ENCODE measurements around the gene SRRT. TPM values are rescaled to one million over a fixed set of nuclear protein-coding genes. Genes with fewer than 3 reads are reported as not detected.

The SRRT gene
- polyA plus RNA-seq, 3 donors: 47.0 to 74.9 (median 57.4) TPM

DNA sequence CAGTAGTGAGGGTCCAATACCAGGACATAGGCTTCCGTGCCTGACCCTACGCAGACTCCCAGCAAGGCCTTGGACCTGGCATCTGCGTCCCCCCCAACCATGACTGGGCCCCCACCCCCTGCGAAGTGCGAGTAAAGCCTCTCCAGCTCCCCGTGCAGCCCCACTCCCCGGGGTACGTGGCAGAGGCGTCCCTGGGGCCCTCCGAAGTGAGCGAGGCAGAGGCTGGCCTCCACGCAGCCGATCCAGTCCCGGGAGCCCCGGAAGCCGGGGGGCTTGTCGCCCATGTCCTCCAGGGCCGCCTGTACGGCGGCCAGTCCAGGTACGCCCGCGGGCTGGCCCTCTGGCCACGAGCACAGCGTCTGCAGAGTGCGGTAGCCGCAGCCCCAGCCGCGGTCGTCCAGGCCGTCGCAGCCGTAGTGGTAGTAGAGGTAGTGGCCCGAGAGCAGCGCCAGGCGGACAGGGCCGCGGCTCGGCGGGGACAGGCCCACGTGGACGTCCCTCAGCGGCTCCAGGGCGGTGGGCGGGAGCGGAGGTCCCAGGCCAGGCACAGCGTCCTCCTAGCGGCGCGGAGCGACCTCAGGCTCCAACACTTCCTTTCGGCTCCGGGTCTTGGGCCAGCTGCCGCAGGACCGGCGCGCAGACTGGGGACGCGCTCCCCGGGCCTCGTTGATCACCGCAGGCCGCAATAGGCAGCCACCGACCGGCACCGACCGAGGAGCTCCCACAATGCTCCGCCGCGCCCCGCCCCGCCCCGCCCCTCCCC, 14.3 kb downstream of the SRRT start, which contains the start of gene UFSP1:
UFSP1 (minus strand) TSS at position 728 of the 763 bp plus-strand sequence; CDS start at position 284, 444 bp downstream.
- no peak within 1 kb of the TSS for H3K27ac ChIP-seq (ENCODE audit: low read depth, low read length)
- WGBS, 3 donors: 2 to 4% (median 4%) methylated on average over 68 to 73 of the region's 73 CpGs

DNA sequence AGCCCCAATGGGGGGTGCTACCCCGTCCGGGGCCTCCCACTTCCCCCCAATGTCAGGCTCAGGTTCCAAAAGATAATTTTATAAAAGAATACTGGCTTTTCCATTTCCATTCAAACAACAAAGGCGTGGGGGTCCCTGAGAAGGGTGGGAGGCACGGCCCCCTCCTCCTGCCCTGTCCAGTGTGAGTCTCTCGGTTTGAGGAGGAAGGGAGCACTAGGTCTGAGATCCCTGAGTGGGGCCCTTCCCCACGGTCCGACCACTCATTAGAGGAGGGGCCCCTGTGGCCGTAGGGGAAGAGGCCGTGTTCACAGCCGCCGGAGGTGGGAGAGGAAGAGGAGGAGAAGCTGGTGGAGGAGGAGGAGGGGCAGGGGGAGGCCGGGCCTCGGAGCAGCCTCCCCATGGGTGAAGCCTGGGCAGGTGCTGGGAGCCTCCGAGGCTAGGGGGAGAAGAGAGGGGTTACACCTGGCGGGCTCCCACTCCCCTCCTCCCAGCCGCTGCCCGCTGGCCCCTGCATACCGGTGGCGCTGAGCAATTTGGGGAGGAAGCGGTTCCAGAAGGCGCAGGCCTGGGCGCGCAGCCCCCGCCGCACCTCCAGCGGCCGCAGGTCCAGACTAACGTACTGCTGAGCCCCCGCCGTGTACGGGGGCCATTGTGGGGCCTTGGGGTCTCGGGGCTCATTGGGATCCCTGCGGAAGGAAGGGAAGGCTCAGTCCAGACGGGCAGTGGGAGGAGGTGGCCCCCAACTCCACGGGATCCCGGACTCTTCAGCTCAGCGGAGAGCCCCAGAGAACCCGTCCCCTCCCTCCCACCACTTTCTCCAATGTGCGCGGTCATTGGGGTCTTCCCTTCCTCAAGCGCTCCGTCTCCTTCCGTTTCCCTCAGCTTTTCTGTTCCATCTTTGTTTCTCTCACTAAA, 16.0 kb downstream of the SRRT start:
- WGBS, 3 donors: 18 to 27% (median 19%) methylated on average over 36 to 43 of the region's 43 CpGs
- no peak overlapping the region for H3K27ac ChIP-seq (ENCODE audit: low read depth, low read length)

DNA sequence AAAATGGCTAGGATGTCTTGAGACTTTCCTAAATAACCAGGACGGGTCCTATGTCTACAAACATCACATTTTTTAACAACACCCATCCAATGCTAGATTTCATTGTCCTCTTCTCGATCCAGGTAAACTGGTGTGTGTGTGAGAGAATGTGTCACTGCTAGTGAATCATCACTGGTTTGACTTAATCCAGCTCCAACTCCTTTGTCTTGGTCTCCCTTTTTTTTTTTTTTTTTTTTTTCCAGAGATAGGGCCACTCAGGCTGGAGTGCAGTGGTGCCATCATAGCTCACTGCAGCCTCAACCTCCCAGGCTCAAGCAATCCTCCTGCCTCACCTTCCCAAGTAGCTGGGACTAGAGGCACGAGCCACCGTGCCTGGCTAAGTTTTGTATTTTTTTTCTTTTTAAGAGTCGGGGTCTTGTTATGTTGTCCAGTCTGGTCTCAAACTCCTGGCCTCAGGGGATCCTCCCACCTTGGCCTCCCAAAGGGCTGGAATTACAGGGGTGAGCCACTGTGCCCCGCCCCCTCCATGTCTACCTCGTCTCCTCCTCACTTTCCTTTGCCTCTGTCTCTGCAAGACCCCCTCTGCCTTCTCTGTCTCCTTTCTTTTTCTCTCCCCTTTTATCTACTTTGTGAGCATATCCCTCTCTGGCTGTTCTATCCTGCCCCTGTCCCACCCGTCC, 16.8 kb downstream of the SRRT start:
- 74 to 76% (median 76%) methylated on average over 7 to 8 of the region's 8 CpGs for WGBS, 3 donors
- H3K27ac ChIP-seq (ENCODE audit: low read depth, low read length): no peak overlapping the region

DNA sequence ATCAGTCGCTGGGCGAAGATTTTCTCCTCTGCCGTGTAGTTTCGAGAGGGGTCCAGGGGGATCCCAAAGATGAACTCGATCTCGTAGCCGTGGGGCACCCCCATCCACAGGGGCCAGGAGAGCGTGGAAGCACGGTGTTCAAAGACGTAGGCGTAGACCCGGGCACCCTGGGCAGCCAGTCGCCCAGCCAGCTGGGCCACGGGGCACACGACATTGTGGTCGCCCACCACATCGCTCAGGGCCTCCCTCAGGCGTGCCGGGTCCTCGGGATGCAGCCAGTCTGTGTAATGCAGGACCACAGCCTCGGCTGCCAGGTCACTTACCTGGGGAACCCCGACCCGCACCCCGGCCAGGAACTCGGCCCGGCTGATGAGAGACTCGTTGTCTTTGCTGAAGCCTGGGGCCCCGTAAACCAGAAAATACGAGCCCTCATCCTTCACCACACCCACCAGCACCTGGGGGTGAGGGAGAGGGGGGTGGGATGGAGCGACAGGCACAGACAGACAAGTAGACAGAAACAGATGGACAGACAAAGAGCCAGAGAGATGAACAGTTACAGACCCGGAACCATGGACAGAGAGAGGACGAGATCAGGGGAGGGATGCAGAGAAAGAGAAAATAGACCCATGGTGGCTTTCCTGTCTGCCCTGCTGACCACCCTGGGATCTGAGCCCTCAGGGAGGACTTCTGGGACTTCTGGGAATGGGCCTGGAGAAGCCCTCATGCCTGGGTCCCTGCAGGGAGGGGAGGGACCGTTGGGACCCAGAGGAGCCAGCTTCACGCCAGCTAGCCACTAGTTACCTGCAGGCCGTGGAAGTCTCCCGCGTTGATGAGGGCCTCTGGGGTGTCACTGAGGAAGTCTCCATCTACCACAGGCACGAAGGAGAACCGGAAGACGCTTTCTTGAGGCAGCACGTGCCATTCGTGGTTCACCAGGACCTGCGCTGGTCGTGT, 17.7 kb downstream of the SRRT start:
- WGBS, 3 donors: 88 to 91% (median 89%) methylated on average over 44 of the region's 44 CpGs

DNA sequence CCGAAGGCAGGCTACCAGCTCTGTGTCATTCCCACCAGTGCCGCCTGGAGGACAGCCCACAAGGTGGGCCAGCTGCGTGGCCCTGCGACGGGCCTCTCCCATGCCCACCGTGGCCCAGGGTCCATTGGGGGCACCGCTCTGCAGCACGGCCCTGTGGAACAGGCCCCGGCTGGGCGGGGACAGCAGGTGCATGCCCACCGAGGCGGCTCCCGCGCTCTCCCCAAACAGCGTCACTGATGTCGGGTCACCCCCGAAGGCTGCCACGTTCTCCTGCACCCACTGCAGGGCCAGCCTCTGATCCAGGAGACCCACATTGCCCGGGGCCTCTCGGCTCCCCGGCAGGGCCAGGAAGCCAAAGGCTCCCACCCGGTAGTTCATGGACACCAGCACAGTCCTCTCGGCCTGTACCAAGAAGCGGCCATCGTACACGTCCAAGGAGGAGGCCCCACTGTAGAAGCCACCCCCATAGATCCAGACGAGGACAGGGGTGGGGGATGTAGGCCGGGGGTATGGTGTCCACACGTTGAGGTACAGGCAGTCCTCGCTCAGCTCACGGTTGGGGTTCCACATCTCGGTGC, 18.5 kb downstream of the SRRT start:
- H3K27ac ChIP-seq (ENCODE audit: low read depth, low read length): no peak overlapping the region
- WGBS, 3 donors: 90 to 91% (median 91%) methylated on average over 32 of the region's 32 CpGs

More for the DNA sequence above, 17.7 kb downstream of the SRRT start:
- H3K27ac ChIP-seq (ENCODE audit: low read depth, low read length): no peak overlapping the region

DNA sequence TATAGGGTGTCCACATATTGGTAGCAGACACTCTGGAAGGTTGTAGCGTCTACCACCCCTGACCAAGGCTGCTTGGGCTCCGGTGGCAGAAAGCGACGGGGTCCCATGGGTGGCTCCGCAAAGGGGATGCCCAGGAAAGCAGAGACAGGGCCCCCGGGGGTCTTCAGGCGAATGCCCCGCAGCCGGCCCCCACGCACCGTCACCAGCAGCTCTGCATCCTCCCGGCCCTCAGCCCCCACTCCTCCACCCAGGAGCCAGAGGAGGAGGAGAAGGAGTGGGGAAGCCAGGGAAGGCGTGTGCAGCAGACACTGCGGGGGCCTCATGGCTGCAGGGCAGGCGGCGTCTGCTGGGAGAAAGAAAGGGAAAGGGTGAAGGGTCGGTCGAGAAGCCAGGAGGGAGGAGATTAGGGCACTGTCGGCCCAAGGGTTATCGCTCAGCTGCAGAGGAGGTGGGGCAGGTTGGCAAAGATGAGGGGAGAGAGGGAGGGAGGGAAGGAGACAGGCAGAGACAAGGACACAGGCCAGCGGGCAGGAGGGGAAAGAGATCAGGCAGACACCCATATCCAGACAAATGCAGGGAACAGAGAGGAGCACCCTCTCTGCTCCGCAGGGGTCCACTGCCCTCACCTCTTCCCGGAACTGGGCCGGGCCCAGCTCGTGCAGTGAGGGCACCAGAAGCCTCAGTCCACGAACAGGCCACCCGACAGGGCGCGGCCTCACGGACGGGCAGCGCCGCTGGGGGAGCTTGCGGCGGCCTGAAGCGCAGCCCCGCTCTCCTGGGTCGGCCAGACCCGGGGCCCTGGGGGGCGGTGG, 19.2 kb downstream of the SRRT start:
- H3K27ac ChIP-seq (ENCODE audit: low read depth, low read length): no peak overlapping the region
- WGBS, 3 donors: 39 to 49% (median 44%) methylated on average over 30 to 40 of the region's 40 CpGs

DNA sequence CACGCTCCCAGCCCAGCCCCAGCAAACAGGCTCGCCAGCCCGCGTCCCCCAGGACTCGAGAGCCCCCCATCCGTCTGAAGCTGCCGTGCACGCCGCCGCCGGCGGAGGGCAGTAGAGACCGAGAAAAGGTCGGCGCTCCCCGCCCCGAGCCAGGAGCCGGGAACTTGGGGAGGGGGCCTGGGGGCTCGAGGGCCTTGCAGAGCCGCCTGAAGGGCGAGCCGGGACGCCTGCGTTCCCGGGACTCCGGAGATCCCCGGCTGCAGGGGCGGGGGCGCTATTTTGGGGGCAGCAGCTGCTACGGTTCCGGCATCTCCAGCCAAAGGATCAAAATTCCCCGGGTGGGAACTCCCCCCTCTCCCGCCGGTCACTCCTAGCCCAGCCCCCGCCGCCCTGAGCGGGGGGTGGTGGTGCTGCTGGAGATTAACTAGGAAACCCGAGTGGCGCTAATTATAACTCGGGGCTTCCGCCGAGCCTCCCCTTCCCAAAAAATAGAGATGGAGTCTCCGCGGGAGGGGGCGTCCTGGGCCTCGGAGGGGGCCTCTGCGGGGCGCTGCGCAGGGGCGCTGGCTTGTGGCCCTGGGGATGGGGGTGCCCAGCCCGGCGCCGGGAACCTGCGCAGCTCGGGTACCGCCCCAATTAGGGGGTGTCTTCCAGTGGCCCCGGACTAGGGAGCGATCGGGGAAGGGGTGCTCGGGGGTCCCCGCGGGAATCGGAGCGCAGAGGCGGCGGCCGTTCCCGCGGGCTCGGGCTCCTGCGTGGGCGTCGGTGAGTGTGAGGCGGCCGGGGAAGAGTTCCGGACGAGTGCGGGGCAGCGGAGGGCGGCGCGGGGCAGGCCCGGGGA, 20.2 kb downstream of the SRRT start:
- H3K27ac ChIP-seq (ENCODE audit: low read depth, low read length): no peak overlapping the region
- 1 to 2% (median 1%) methylated on average over 72 to 83 of the region's 83 CpGs for WGBS, 3 donors

DNA sequence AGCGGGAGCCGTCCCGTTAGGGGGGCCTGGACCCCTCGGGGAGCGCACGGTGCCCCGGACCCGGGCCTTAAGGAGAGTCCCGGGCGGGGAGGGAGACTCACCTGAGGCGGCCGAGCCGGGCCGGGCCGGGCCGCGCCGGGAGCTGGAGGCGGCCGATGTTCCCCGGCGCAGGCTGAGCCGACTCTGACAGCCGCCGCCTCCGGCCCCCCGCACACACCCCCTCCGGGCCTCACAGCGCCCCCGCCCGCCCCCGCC, 20.7 kb downstream of the SRRT start, which contains the start of gene ACHE:
ACHE (minus strand) TSS at position 188 of the 255 bp plus-strand sequence. CDS start 1,656 bp downstream, outside the sequence.
- WGBS, 3 donors: 0 to 1% (median 1%) methylated on average over 16 to 29 of the region's 32 CpGs
- no peak within 1 kb of the TSS for H3K27ac ChIP-seq (ENCODE audit: low read depth, low read length)

DNA sequence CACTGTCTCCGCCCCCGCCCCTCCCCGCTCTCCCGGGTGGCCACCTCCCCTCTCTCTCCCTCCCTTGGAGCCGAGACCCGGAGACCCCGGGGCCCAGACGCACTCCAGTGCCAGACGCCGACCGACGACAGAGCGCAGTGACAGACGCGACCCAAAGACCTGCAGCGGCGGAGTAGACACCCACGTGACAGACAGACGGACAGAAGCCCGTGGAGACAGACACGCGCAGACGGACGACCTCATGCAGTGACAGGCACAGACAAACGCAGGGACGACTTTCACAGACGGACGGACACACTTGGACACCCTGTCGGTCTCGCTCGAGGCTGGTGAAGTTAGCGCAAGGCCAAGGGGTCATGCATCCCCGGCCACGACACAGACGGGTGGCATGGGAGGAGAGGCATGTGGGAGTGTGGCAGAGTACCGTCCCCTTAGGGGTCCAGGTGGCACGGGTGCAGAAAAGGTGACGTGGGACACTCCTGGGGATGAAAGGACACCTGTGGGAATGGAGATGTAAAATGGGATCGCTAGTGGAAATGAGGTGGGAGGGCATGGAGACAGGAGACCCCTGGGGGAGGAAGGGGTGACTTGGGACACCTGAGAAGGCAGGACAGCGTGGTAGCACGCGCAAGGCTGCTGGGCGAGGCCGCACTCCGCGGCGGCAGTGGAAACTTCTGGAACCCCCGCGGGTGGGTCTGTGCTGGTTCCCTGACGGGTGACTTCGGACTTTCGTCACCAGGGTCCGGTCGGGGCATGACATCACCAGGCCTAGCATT, 21.2 kb downstream of the SRRT start:
- H3K27ac ChIP-seq (ENCODE audit: low read depth, low read length): no peak overlapping the region
- WGBS, 3 donors: 4 to 5% (median 5%) methylated on average over 50 to 54 of the region's 54 CpGs

DNA sequence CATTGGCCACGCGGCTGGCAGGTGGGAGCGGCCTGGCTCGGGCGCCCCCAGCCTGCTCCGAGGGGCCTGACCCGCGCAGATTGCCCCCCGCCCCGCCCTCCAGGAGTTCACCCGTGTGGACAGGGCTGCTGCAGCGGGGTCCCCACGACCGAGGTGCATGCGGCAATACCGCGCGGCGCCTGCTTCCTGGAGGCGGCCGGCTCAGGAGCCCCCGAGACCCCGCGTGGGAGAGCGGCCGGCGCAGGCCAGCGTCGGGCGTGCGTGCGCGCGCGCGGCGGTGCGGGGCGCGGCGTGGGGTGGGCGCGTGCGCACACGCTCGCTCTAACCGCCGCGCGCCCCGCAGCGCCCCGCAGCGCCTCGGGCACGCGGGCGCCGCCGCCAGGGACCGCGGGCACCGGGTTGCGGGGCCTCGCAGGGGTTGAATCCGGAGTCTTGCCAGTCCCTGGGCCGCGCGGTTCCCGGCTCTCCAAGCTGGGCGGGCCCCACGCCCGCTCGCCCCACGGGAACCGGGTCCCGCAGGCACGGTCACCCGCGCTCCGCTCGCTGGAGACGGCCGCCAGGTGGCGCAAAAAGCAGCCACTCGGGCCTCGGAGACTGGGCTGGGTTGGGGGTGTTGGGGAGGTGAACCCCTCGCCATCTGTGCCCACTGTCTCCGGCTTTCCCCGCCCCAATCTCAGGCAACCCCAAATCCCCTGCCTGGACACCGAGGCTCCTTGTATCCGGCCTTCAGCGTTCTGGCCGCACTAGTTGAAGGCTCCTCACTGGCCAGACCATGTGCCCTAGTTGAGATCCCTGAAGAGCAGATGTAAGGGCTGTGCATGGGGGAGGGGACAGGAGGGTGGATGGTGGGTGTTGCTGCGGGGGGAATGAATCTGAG, 22.1 kb downstream of the SRRT start:
- H3K27ac ChIP-seq (ENCODE audit: low read depth, low read length): no peak overlapping the region
- 1 to 2% (median 2%) methylated on average over 69 to 95 of the region's 95 CpGs for WGBS, 3 donors

DNA sequence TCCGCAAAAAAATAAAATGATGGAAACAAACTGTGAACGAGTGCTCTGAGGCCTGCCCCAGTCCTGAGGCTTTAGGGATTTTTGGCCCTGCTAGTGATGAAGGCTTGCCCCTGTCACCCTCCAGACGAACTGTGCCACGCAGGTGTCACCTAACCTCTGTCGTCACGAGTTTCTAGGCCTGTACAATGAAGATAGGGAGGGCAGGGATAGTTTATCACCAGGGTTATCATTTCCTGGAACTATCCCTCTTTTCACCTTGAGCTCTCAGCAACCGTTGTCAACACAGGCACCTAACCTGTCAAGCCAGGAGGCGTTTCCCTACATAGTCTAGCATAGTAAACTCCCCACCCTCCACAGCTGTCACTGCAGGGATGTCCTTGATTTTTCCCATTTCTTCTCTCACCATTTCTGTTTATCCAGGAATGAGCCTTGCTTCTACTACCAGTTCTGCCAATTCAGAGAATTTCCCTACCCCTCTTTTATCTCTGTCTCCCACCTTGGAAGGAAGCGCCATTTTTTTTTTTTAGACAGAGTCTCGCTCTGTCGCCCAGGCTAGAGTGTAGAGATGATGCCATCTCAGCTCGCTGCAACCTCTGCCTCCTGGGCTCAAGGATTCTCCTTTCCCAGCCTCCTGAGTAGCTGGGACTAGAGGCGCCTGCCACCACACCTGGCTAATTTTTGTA, 23.0 kb downstream of the SRRT start:
- WGBS, 3 donors: 56 to 75% (median 75%) methylated on average over 13 of the region's 13 CpGs
- no peak overlapping the region for H3K27ac ChIP-seq (ENCODE audit: low read depth, low read length)

DNA sequence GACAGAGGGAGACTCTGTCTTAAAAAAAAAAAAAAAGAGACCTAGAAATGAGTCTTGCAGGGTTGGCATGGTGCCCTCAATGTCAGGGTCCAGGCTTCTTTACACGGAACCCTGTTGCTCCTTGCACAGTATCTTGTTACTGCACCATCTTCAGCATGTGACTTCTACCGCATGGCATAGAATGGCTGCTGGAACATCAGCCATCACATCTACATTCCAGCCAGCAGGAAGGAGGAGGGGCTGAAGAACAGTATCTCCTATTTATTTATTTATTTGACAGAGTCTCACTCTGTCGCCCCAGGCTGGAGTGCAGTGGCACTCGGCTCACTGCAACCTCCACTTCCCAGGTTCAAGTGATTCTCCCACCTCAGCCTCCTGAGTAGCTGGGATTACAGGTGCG, 24.5 kb downstream of the SRRT start:
- no peak overlapping the region for H3K27ac ChIP-seq (ENCODE audit: low read depth, low read length)
- 89 to 96% (median 92%) methylated on average over 5 of the region's 5 CpGs for WGBS, 3 donors

DNA sequence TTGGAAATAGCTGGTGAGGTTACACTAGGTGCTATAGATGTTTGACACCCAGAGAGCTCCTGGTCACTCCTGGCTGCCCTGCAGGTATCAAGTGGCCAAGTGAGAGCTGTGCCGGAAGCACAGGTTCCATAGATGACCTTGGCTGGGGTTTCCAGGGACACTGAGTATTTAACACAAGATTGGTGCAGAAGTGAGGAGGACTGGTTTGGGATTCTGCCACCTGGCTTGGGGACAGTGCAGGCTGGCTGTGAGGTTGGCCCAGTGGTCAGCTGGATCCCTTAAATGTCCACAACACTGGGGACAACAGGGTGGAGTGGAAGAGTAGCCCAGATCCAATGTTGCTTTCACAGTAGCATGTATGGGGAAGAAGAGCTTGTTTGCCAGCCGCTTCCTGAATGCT, 26.1 kb downstream of the SRRT start:
- WGBS, 3 donors: 70 to 90% (median 86%) methylated on average over 2 of the region's 2 CpGs
- no peak overlapping the region for H3K27ac ChIP-seq (ENCODE audit: low read depth, low read length)

DNA sequence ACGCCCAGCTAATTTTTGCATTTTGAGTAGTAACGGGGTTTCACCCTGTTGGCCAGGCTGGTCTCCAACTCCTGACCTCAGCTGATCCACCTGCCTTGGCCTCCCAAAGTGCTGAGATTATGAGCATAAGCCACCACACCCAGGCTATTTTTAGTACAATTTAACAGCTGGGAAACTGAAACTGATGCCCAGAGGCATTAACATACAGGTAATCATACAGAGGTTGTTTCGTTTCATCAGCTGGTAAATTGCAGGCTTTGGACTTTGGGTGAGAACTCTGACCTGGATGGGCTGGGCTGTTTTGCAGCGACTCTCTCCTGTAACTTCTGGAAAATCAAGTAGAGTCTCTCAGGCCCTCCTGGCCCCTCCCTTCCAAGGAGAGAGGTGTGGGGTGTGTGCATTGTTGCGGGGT, 27.0 kb downstream of the SRRT start:
- 50 to 78% (median 69%) methylated on average over 5 of the region's 5 CpGs for WGBS, 3 donors
- H3K27ac ChIP-seq (ENCODE audit: low read depth, low read length): no peak overlapping the region
